Kidney (tissue), 14 donors: ENCODE data around the gene NPR3. TPM values are rescaled to one million over a fixed set of nuclear protein-coding genes. Genes with fewer than 3 reads are reported as not detected.
A peak's percentile ranks its signal among the peaks of the same experiment; 100 is the strongest.

Experiments
- DNase-seq, 5 donors: peaks; one replicate each; pipeline ENCODE4 v3.0.0-alpha.2; 2013 to 2020
- FAIRE-seq: peaks from 2 replicates; lab custom pipeline; 2012; peaks lifted over from hg19 to GRCh38; lab: Jason Lieb, UNC
- H3K27ac ChIP-seq, 2 donors: one replicate each; pipeline ENCODE4 v1.7.0; 2013; ENCODE audit warnings: low read depth in 2 of 2, low read length in 2 of 2, inconsistent platforms in 1 of 2
- H3K27me3 ChIP-seq: one replicate; pipeline ENCODE4 v1.7.1; 2013; ENCODE audit warnings: low read length, inconsistent platforms; ENCODE audit not compliant: control insufficient read depth, insufficient read depth
- H3K36me3 ChIP-seq, 3 donors: one replicate each; pipeline versions ENCODE4 v1.7.0 to v1.7.1; 2013; ENCODE audit warnings: low read length in 3 of 3, control low read depth in 1 of 3, inconsistent platforms in 1 of 3; ENCODE audit not compliant: insufficient read depth in 3 of 3, control insufficient read depth in 2 of 3
- H3K4me1 ChIP-seq, 3 donors: one replicate each; pipeline versions ENCODE4 v1.7.0 to v1.7.1; 2013; ENCODE audit warnings: low read length in 3 of 3, inconsistent platforms in 1 of 3, low read depth in 1 of 3; ENCODE audit not compliant: control insufficient read depth in 2 of 3, insufficient read depth in 2 of 3
- H3K4me3 ChIP-seq, 3 donors: one replicate each; pipeline versions ENCODE4 v1.7.0 to v1.8.1; 2013; ENCODE audit warnings: low read length in 3 of 3, control low read depth in 1 of 3, inconsistent platforms in 1 of 3
- H3K9ac ChIP-seq, 3 donors: one replicate each; pipeline versions ENCODE4 v1.7.0 to v1.7.1; 2013; ENCODE audit warnings: low read length in 3 of 3, control low read depth in 1 of 3, inconsistent platforms in 1 of 3
- H3K9me3 ChIP-seq, 3 donors: one replicate each; pipeline versions ENCODE4 v1.7.0 to v1.7.1; 2013; ENCODE audit warnings: low read length in 3 of 3, control low read depth in 1 of 3, inconsistent platforms in 1 of 3; ENCODE audit not compliant: control insufficient read depth in 2 of 3, insufficient read depth in 1 of 3
- intact Hi-C: fragments of 100-400 bp; cut with DNase I; formaldehyde crosslinking; loops from one replicate; pipeline ENCODE4 v1.11.1; 2022
- polyA plus RNA-seq: library from polyadenylated mRNA; stranded (reverse); fragments of 350-450 nt; fragmentation: Illumina TruSeq; extraction: RNeasy Lipid Tissue Mini Kit (QIAGEN cat#74804); gene quantifications from one replicate; pipeline ENCODE4 v1.2.3, GENCODE V29; 2014; ENCODE audit warnings: low read depth, low replicate concordance; ENCODE audit not compliant: insufficient read depth
- total RNA-seq: library from RNA; stranded (reverse); fragmentation: NEBNext Ultra II Directional; extraction: Animal tissue kit (Norgen Biotek cat#: 25700); gene quantifications from one replicate; pipeline ENCODE4 v1.2.1, GENCODE V29; 2021
- TF ChIP-seq, protein P1 (sequence below): IDR thresholded peaks from 3 replicates; pipeline ENCODE4 v1.5.1; 2012; ENCODE audit warnings: mild to moderate bottlenecking, moderate library complexity, borderline replicate concordance; ENCODE audit not compliant: insufficient read depth; ENCODE audit errors: extremely low read depth
- donor health status: control.
- donor health status: control.
- donor health status: control.
- donor health status: control.
- donor health status: control.
- donor health status: DM: yes; HTN: yes; CAD: no.
- donor health status: Normal renal cell carcinoma (clear cell type).

Gene NPR3
- total and polyA plus RNA-seq, 2 donors from 2014 or later, result 12.5 to 33.7 TPM

DNA sequence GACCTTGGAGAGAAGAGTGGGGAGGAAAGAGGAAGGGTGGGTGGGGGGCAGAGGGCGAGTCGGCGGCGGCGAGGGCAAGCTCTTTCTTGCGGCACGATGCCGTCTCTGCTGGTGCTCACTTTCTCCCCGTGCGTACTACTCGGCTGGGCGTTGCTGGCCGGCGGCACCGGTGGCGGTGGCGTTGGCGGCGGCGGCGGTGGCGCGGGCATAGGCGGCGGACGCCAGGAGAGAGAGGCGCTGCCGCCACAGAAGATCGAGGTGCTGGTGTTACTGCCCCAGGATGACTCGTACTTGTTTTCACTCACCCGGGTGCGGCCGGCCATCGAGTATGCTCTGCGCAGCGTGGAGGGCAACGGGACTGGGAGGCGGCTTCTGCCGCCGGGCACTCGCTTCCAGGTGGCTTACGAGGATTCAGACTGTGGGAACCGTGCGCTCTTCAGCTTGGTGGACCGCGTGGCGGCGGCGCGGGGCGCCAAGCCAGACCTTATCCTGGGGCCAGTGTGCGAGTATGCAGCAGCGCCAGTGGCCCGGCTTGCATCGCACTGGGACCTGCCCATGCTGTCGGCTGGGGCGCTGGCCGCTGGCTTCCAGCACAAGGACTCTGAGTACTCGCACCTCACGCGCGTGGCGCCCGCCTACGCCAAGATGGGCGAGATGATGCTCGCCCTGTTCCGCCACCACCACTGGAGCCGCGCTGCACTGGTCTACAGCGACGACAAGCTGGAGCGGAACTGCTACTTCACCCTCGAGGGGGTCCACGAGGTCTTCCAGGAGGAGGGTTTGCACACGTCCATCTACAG, 760 bp downstream of the NPR3 start:
- DNase-seq, result peak; percentile 29 to 79 (median 50)
- FAIRE-seq, result no peak
- TF ChIP-seq, protein P1, sequence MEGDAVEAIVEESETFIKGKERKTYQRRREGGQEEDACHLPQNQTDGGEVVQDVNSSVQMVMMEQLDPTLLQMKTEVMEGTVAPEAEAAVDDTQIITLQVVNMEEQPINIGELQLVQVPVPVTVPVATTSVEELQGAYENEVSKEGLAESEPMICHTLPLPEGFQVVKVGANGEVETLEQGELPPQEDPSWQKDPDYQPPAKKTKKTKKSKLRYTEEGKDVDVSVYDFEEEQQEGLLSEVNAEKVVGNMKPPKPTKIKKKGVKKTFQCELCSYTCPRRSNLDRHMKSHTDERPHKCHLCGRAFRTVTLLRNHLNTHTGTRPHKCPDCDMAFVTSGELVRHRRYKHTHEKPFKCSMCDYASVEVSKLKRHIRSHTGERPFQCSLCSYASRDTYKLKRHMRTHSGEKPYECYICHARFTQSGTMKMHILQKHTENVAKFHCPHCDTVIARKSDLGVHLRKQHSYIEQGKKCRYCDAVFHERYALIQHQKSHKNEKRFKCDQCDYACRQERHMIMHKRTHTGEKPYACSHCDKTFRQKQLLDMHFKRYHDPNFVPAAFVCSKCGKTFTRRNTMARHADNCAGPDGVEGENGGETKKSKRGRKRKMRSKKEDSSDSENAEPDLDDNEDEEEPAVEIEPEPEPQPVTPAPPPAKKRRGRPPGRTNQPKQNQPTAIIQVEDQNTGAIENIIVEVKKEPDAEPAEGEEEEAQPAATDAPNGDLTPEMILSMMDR, result no peak
- intact Hi-C loops, result no loop called here
- H3K27ac ChIP-seq, result peak overlapping the region; percentile 79 to 87
- peak overlapping the region in 2 of 3 donors; percentile 38 to 84 for H3K9ac ChIP-seq
- H3K4me1 ChIP-seq, result peaks cover 0 to 4% (median 2%) of the 10 kb centered on the region in 3 donors
- H3K27me3 ChIP-seq, result peaks cover 7% of the 10 kb centered on the region
- H3K36me3 ChIP-seq, result no peaks in the 10 kb centered on the region
- H3K4me3 ChIP-seq, result peak overlapping the region; percentile 46 to 85 (median 80)
- H3K9me3 ChIP-seq, result no peaks in the 10 kb centered on the region

DNA sequence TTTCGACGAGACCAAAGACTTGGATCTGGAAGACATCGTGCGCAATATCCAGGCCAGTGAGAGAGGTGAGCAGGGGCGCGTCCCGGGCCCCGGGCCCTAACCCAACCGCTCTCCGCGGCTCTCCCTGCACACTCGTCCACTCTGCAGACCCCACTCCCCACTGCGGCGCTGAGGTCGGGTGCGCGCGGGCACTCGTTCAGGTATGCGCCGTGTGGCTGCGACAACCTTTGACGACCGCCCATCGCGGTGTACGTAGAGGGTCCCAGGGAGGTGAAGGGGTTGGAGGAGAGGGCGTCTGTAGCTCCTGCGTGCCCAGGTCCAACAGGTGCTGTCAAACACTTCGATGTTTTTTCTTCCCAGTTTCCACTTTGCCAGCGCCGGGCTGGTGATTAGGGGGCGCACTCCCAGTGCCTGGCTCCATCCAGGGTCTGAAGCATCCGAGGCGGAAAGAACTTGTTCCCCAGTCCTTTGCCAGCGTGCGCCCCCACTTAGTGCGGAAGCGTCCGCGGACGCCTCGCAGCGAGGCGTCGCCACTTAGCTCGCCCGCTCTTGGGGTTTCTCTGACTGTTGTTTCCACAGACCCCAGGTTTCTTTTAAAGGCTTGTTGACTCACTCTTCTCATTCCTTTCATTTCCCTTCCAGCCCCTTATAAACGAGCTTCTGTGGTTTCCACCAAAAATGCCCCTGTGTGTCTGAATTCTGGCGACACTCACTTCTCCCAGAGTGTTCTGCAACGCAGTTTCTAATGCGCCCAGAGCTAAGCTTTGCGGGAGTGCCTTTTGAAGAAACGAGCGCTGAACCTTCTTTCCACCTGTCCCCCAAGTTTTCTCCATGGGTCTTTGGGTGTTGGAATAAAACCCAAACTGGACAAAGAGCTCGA, 1.6 kb downstream of the NPR3 start:
- H3K27ac ChIP-seq, result peak overlapping the region; percentile 79 to 87
- peak in 4 of 5 donors; percentile 36 to 65 (median 41) for DNase-seq
- no peaks in the 10 kb centered on the region for H3K9me3 ChIP-seq
- FAIRE-seq, result no peak
- peak overlapping the region; percentile 28 to 85 (median 80) for H3K4me3 ChIP-seq
- TF ChIP-seq, protein P1, result no peak
- peaks cover 0 to 4% (median 2%) of the 10 kb centered on the region in 3 donors for H3K4me1 ChIP-seq
- peaks cover 7% of the 10 kb centered on the region for H3K27me3 ChIP-seq
- no peaks in the 10 kb centered on the region for H3K36me3 ChIP-seq
- intact Hi-C loops, result no loop called here
- H3K9ac ChIP-seq, result peak overlapping the region; percentile 15 to 84 (median 43)

DNA sequence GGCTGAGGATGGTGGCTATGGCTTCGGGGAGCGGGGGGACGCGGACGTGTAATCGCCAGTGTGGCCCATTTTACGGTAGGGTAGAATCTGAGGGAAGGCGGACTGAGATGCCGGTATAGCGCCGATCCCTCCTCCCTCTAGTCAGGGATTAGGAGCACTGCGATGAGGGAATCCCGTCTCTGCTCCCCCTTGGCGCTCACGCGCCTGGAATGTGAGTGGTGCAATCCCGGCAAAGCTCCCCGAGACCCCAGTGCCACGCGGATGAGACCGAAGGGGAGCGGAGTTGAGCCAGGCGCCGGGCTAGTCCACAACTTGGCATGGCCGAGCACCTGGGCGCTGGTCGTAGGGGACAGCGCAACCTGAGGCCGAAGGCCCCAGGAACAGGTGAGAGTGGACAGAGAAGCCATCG, 2.2 kb downstream of the NPR3 start:
- peak overlapping the region; percentile 28 to 85 (median 80) for H3K4me3 ChIP-seq
- H3K9ac ChIP-seq, result peak overlapping the region in 2 of 3 donors; percentile 43 to 84
- FAIRE-seq, result no peak
- H3K27ac ChIP-seq, result peak overlapping the region; percentile 79 to 87
- TF ChIP-seq, protein P1, result no peak
- intact Hi-C loops, result no loop called here
- H3K9me3 ChIP-seq, result no peaks in the 10 kb centered on the region
- DNase-seq, result peak in 2 of 5 donors; percentile 28 to 45
- H3K4me1 ChIP-seq, result peaks cover 0 to 4% (median 2%) of the 10 kb centered on the region in 3 donors
- H3K27me3 ChIP-seq, result peaks cover 7% of the 10 kb centered on the region
- H3K36me3 ChIP-seq, result no peaks in the 10 kb centered on the region
